Measurements from ENCODE around the gene IDH1.
"Not testable (repeated sequence)": the region's sequence is repeated elsewhere in the genome, so short reads cannot be mapped to it uniquely, and the experiment has no call there.

Gene IDH1

DNA sequence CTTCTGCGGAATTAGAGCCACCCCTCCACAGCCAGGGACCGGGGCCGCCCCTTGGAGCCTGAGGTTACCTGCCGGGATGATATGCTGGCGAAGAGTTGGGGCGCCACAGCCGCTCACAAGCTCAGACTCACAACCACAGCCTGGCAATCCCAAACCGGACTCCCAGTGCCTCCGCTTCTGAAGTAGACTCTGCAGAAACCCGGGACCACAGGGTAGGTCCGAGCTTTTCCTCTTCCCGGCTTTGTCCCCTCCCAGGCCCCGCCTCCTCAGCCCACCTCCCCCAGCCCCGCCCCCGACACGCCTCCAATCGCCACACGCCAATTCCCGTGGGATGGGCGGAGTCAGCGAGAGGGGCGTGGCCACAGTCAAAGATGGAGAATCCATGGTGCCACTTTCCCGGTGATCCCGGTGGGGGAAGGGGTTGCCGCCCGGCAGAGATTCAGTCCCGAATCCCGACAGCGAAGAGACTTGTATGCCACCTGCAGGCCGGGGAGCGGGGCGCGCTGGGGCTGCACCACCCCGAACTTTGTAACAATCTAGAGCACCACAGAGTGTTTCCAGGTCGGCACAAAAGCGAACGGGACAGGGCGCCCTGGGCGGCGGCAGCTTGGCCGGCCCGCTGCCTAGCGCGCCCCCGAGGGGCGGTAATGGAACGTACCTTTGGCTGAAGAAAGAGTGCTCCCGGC is at the start of gene IDH1:
Gene IDH1, minus strand, starts transcription at position 201 of the 686 bp plus-strand sequence. CDS start 3,520 bp downstream, outside the sequence.
- DNase-seq (ENCODE audit: low read depth) = peak; percentile 94

DNA sequence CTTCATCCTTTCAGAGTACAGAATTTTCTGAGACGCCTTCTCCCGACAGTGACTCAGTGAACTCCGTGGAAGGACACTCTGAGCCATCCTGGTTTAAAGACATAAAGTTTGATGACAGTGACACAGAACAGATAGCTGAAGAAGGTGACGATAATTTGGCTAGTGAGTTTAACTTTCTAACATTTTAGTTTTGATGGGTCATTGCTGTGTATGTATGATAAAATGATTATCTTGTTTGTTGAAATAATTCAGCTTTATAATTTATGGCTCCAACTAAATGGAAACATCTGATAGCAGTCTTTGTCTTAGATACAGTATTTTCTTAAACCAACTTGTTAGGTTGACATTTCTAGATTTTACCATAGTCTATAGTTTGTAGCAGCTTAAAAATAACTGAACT is 49.3 kb upstream of the IDH1 start:
- DNase-seq (ENCODE audit: low read depth) = no peak

DNA sequence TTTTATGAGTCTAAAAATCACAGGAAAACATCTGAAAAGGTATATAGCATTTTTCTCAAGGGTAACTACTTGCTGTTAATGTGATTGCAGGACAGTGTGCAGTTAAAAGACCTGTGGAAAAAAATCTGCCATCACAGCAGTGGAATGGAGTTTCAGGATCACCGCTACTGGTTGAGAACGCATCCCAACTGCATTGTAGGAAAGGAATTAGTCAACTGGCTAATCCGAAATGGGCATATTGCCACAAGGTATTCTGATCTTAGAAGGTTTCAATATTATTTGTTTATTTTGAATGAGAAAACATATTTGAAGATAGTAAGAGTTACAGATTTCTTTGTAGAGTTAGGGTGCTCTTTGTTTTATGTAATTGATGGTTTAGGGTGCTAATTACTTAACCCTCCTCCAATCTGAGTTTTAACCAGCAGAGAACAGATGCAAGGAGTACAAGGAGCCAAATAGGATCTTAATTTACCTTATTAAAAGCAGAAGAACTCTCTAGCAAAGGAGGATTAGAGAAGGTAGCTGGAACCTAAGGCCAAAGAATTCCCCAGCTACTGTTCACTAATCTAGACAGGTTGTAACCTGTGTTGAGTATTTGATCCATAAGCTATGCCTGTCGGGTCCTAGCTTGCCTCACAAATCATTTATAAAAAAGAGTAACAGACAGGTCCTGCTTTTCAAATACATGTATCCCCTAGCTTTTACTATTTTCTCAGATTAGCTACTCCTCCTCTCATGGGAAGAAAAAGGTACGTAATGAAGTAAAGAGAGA is 46.2 kb upstream of the IDH1 start:
- no peak for DNase-seq (ENCODE audit: low read depth)

DNA sequence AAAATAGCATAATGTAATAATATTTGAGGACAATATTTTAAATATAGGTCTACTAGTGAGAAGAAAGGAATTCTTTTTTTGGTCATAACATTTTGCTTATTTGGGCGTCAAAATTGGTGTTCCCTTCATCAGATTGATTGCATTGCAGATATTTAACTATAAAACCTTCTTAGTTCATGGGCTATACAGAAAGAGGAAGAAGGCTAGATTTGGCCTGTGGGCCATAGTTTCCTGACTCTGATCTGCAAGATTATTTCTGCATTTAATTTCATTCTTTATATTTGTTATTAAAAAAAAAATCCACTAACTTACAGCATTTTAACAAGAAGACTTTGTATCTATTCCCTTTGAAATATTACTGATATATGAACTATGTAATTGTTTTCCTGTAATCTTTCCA is 43.1 kb upstream of the IDH1 start:
- DNase-seq (ENCODE audit: low read depth) = no peak

DNA sequence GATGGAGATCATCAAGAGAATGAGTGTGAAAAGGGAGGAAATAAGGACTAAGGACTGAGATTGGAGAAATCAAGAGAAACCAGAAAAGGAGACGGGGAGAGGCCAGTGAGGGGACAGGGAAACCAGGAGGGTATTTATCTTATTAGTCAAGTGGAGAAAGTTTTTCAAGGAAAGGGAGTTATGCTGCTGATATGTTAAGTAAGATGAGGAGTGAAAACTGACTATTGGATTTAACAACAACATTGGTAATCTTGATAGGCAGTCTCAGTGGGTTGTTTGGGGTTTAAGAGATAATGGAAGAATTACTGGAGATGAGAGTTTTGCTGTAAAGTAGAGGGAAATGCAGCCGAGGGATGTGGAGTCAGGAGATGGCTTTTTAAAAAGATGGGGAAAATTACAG is 41.7 kb upstream of the IDH1 start:
- DNase-seq (ENCODE audit: low read depth) = no peak

DNA sequence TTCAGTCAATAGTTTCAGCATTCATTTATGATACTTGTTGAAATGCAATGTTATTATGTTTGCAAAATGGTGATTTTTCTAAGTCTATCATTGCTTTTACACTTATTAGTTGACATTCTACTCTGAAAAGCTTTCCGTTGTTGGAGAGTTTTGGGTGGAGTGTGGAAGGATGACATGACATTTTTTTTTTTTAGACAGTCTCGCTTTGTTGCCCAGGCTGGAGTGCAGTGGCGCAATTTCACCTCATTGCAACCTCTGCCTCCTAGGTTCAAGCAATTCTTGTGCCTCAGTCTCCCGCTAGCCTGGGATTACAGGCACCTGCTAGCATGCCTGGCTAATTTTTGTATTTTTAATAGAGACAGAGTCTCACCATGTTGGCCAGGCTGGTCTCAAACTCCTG is 41.0 kb upstream of the IDH1 start:
- DNase-seq (ENCODE audit: low read depth) = no peak

DNA sequence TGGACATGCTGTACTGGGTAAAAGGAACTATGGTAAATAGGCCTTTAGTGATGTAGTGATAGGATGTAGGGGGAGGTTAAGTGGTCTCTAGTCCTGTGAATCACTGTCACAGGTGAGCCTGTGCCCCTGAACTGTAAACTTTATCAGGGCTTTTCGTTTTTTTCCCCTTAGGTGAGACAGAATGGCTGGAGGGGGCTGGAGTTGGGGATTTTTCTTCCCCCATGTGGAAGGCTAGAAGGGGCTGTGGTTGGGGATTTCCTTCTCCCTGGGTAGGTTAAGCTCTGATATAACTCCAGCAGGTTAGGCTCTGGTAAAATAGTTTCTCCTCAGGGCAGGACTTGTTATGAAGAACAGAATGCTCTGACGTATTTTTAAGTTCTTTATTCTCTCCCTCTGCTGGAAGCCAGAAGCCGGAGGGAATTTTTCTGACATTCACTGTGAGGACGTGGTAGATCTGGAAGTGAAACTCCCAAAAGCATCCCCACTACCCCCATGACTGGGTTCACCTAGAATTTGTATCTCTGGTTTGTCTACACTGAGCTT is 39.7 kb upstream of the IDH1 start:
- DNase-seq (ENCODE audit: low read depth) = no peak

DNA sequence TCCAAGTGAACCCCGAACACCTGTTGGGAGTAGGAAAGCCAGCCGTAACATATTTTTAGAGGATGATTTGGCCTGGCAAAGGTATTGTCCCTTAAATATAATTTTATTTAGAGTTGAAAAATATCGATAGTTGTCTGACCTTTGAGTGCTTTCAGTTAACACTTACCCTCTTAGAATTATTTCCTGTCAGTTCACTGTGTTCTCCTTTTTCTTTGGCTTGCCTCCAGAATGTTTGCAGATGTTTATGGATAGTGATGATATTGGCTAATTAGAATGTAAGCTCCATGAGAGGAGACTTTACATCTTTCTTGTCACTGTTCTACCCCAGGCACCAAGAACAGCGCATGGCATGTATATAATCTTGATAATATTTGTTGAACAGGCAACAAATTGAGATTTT is 31.0 kb upstream of the IDH1 start:
- no peak for DNase-seq (ENCODE audit: low read depth)

DNA sequence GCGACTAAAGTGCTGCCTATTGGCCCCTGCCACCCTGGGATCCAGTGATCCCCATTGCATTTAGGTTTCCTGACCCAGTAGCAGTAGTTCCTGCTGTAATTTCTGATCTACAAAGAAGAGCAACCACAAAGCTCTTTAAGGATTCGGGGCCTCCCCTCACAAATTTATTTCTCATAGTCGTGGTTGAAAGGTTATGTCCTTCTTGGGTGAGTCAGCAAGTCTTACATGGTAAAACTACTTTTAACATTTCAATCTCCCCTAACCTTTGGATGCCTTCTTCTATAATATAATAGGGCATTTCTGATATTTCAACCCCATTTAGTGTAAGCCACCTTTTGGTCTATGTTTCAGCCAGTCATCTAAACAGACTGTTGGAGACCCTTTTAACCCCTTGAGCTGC is 26.1 kb upstream of the IDH1 start:
- peak; percentile 75 for DNase-seq (ENCODE audit: low read depth)

DNA sequence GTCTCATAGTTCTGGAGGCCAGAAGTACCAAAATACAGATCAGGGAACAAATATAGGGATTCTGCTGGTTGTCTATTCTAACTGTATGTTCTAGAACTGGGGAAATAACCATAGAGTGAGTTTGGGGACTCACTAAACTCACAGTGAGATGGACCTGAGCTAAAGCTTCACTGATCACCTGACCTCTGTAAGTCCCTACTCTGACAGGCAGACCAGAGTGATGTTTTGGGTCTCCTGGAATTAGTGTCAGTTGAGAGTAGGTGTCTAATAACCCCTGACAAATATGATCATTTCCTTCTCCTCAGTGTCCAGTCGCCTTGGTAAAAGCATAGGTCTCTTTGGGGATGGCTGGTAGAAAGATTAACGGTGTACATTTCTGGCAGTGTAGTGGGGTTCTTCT is 25.4 kb upstream of the IDH1 start:
- DNase-seq (ENCODE audit: low read depth) = no peak

DNA sequence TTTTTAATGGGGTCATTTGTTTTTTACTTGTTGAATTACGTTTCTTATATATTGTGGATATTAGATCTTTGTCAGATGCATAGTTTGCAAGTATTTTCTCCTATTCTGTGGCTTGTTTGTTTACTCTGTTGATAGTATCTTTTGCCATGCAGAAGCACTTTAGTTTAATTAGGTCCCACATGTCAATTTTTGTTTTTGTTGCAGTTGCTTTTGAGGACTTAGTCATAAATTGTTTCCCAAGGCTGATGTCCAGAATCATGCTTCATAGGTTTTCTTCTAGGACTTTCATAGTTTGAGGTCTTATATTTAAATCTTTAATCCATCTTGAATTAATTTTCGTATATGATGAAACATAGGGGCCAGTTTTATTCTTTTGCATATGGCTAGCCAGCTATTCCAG is 24.4 kb upstream of the IDH1 start:
- DNase-seq (ENCODE audit: low read depth) = peak; percentile 59

DNA sequence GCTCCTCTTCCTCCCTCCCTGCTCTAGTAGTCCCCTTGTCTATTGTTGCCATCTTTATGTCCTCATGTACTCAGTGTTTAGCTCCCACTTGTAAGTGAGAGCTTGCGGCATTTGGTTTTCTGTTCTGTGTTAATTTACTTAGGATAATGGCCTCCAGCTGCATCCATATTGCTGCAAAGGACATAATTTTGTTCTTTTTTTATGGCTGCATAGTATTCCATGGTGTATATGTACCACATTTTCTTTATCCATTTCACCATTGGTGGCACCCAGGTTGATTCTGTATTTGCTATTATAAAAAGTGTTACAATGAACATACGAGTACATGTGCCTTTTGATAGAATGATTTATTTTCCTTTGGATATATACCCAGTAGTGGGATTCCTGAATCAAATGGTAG is 23.7 kb upstream of the IDH1 start:
- DNase-seq (ENCODE audit: low read depth) = no peak

DNA sequence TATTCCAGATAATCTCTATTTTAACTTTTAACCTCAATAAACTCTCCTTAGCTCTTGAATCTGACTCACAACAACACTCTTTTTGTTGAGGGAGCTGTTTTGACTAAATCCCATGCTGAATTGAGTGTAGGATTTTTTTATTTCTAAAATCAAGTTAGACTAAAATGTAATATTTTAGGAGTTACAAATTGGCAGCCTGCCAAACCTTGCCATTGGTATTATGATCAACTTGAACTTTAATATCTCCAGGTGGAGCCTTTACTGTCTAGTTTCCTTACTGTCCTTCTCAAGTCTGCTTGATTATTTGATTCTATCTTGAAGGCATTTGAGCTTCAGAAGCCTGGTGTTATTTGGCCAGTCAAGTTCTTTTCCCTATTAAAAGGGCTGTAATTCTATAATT is 19.9 kb upstream of the IDH1 start:
- no peak for DNase-seq (ENCODE audit: low read depth)

DNA sequence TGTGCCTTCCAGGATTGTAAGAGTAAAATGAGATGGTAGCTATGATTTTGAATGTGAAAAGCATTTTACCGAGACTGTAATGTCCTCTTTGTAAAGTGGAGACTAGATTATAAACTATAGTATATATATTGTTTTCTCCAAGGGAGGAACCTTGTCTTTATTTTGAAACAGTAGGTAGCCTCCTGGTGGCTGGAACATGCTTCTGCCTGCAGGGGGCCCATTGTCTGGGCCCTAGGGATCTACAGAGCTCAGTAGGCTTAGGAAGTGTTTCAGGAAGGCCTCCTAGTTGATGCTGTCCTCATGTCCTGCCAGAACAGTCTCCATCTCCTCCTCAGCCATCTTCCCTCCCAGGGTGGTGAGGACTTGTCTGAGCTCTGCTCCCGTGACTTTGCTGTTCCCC is 14.2 kb upstream of the IDH1 start:
- DNase-seq (ENCODE audit: low read depth) = no peak

DNA sequence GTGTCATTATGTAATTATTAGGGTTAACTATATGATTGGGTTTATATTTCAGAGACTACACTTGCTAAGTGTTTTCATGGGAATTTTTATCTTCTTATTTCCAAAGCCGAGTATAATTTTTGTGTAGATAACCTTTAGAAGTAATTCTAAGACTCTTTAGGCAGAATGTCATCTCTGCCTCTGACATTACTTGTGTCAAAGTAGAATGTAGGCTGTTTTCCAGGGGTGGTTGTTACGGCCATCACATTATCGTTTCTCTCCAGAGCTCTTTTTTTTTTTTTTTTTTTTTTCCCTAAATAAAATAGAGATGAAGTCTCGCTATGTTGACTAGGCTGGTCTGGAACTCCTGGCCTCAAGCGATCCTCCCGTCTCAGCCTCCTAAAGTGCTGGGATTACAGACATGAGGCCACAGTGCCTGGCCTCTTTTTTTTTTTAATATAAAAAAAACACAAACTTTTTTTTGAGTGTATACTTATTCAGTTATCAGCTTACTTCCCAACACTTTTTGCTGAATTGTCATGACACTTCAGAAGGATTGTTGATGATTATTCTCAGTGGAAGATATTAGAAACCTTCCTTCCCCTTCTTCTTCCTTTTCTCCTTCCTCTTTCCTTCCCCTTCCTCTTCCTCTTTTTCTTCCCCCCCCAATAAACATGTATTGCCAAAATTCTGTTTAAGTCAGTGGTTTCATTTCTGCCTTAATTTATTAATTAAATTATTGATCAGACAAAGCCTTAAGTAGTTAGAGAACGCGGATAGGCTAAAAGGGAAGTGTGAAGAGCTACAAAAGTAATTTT is 13.5 kb upstream of the IDH1 start:
- no peak for DNase-seq (ENCODE audit: low read depth)

DNA sequence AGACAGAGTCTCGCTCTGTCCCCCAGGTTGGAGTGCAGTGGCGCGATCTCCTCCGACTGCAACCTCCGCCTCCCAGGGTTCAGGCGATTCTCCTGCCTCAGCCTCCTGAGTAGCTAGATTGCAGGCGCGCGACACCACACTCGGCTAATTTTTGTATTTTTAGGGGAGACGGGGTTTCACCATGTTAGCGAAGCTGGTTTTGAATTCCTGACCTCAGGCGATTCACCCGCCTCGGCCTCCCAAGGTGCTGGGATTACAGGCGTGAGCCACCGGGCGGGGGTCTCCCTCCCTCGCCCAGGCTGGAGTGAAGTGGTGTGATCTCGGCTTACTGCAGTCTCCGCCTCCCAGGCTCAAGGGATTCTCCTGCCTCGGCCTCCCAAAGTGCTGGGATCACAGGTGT is 12.7 kb upstream of the IDH1 start:
- not testable (repeated sequence) for DNase-seq (ENCODE audit: low read depth)

DNA sequence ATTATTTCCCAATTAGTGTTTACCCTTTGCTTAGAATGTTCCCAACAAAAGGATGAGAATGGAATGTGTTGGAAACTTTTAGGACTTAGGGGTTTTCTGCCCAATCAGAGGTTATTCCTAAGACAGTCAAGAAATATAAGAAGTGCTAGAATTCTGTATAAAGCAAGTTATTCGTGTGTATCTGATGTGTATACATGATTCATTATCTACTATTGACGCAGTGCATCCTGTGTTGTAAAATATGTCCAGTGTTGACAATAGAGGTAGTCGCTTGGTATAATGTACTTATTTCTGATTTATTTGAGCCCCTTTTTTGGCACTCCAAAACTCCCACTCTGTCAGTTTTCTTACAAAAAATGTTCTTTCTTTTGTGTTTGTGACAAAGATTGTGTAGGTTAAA is 12.1 kb upstream of the IDH1 start:
- no peak for DNase-seq (ENCODE audit: low read depth)

DNA sequence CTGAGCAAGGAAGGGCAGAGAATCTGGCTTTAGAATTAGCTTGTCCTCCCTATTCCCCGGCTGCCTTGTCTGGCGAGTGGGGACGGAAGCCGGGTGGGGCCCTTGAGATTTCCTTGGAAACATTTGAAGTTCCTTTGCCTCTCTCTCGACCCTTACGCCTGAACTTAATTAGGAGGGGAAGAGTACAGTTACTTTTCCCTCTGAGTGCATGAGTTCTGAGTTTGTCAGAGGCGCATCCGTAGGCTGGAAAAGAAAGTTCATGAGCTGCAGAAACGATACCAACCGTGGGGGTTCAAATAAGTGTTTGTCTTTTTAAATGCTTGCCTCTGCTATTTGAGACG is 11.7 kb upstream of the IDH1 start:
- no peak for DNase-seq (ENCODE audit: low read depth)

DNA sequence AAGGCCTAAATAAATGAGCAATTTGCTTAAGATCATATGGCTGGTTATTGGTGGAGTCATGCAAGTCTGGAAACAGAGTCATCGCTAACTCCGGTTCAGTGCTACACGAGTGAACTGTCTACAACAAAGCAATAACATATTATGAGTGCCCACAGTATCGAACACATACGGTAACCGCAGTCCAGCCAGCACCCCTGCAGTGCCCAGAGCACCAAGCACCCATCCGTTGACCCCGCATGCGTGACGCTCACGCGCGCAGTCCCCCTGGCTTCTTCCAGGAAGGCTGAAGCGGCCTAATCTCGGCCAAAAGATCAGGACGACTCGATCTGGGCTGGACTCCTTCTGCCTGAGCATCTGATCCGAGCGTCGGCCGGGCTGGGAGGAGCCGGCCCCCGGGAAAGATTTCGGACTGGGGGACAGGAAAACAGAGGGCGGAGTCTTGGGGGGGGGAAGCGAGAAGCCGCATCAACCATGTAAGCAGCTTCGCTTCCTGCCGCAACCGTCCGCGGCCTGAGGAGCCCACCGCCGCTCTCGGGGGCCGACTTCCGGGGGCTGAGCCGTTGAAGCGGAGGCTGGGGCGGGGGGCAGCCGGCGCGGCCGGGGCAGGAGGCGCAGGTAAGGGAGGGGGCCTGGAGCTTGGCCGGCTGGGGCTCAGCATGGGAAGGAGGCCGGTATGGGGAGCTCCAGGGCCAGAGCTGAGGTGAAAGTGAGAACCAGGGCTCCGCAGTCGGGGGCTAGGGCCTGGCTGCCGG is 11.1 kb upstream of the IDH1 start, which contains the start of gene PIKFYVE:
Gene PIKFYVE, plus strand, starts transcription at position 455 of the 752 bp plus-strand sequence. CDS start 5,265 bp downstream, outside the sequence.
- DNase-seq (ENCODE audit: low read depth) = peak; percentile 99

DNA sequence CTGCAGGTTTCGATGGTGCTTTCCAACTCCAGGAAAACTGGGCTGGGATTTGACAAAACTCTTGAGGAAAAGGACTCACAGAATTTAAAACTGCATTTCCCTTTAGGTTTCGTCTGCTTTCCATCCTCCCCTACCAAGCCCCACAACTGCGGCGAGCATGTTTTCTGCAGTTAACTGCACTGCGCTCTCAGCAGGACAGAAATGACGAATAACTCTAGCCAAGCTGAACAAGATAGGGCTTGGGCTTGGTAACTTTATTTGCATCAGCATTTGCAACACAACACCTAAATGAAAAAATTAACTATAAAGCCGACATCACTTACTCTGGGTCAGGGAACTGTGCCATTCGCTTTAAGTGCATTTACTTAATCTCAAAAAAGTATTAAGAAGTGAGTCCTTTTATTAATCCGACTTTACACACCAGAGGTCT is 10.5 kb upstream of the IDH1 start:
- peak; percentile 44 for DNase-seq (ENCODE audit: low read depth)

DNA sequence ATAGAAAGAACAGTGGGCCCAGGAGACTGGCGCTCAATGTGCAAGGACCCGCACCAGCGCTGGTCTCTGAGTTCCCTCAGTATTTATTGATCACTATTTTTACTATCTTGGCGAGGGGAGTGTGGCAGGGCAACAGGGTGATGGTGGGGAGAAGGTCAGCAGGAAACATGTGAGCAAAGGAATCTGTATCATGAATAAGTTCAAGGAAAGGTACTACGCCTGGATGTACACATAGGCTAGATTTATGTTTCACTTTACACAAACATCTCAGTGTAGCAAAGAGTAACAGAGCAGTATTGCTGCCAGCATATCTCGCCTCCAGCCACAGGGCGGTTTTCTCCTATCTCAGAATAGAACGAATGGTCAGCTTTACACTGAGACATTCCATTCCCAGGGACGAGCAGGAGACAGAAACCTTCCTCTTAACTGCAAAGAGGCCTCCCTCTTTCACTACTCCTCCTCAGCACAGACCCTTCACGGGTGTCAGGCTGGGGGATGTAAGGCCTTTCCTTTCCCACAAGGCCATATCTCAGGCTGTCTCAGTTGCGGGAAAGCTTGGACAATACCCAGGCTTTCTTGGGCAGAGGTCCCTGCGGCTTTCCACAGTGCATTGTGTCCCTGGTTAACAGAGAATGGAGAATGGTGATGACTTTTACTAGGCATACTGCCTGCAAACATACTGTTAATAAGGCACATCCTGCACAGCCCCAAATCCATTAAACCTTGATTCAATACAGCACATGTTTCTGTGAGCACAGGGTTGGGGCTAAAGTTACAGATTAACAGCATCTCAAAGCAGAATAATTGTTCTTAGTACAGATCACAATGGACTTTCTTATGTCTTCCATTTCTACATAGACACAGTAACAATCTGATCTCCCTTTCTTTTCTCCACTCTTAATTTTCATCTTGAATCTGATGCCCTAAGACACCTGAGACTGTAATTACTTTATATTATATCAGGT is 2.3 kb upstream of the IDH1 start:
- DNase-seq (ENCODE audit: low read depth) = not testable (repeated sequence)
